Suppressor macrophage (primary cell): ENCODE measurements around the gene FBLN5.
"Not testable (repeated sequence)": the region's sequence is repeated elsewhere in the genome, so short reads cannot be mapped to it uniquely, and the experiment has no call there.

ENCODE experiments used
- DNase-seq, 4 experiments: peaks; one replicate each; pipeline ENCODE4 v3.0.0-alpha.2; 2020 to 2022

Gene FBLN5

DNA sequence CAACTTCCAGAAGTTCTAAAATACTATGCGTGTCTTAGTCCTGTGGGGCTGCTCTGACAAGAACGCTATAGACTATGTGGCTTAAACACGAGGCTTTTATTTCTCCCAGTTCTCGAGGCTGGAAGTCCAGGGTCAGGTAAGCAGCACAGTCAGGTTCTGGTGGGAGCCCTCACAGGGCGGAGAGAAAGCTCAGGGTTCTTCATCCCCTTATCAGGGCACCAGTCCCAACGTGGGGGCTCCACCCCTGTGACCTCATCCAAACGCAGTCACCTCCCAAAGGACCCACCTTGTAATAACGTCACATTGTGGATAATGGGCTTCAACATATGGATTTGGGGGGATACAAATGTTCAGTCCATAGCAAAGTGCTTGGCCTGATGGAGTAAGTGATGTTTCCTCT, 43.0 kb downstream of the FBLN5 start:
- DNase-seq, result no peak

DNA sequence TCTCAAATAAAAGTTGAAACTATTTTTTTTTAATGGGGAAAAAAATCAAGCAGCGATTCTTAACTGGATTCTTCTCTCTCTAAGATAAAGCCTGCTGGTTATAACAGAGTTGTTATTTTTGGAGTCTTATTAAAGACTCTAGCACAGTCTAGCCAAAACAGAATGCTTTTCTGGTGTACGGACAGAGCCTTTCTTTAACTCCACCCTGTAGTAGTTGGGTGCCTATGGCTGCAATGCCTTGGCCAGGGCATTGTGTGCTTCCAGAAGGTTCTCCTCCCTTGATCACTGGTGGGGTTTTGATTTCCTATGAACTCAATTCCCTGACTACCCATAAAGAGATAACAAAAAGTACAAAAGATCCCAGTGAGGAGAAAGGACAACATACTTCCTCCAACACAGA, 44.4 kb downstream of the FBLN5 start:
- no peak for DNase-seq

DNA sequence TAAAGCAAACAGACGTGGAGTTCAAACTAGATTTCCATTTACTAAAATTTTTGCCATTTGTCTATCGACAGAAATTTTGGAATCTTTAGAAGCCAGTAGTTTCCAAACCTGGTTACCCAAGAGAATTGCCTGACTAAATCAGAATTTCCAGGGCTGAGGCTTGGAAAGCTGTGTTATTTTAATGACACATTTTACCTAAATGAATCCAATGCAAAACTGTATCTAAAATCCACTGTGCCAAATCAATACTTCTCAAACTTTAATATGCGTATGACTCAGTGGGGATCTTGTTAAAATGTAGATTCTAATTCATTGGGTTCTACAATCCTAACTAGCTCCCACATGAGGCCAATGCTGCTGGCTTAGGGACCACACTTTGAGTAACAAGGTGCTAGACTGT, 45.2 kb downstream of the FBLN5 start:
- DNase-seq, result no peak

DNA sequence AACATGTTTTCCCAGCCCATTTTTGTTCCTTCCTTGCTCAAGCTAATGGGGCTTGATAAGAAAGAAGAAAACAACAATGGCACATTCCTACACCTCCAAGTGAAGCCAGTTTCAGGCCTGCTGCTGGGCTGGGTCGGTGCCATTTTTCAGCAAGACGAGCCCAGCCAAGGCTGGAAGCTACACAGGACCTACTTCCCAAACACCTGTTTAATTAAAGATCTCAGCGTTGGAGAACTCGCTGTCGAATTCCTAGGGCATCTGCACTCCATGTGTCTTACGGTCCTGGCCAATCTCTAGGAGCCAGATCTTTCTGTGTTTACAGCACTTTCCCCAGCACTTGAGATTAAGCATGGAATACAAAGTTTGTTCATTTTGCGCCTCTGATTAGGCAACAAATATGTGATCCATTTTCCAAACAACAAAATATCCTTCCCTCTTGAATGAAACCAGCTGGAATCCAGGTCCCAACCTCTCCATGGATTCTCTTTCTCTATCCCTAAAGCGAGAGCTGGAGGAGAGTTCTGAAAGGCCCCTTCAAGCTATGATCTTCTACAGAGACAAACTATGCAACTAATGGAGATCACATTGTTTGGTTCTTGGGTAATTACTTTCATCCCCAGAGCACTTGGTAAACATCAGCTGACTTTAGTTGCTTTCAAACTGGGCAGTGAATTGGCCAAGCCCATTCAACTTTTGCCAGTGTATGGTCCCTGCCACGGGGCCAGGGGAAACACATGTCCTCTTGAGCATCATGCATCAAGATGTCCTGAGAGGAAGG, 45.9 kb downstream of the FBLN5 start:
- no peak for DNase-seq

DNA sequence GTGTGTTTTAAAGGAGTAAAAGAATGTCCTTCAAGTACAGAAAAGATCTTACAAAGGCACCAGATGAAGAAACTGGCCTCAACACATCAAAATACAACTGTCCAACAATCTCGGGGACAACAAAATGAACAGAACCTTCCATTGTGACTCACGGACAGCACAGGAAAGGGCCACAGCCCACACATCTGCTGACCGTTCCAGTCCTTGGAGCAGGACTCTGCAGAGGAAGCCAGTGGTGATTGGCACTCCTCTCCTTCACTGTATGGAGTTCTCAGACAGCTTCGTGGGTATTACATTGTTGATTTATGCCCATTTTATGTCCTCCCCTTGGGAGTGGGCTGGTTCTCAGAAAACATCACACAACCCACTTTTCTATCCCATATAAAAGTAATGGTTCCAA, 47.7 kb downstream of the FBLN5 start:
- DNase-seq, result peak; percentile 48 to 69 (median 58)

DNA sequence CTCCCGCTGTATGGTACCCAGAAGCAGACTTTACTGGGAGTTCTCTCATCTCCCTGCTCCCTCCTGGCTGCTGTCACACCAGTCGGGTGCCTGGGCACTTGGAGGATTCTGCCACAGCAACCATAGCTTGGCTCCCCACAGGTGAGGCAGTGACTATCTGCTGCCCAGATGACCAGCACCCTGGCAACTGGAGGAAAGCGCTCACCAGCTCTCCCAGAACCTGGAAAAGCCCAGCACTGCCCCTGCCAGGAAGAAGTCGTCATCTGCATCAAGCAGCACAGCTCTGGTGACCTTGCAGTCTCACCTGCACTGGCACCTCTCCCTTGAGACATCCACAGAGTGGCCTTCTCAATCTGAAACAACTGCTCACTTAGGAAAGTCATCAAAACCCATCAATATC, 48.3 kb downstream of the FBLN5 start:
- DNase-seq, result no peak

DNA sequence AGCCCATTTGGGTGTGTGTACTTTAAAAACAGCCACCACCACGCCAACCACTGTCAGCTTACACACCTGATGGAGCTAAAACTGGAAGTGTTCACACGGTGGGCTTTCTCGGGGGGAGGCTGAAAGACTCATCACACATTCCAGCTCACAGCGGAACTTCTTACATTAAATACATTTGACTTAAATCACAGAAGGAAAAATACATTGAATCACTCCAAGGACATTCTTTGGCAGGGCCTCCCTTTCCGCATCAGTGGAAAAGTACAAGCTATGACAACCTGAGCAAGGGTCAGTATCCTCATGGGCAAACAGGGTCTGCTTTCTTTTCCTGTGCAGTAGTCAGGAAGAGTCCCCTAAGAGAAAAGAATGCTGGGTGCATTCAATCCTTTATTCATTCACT, 49.1 kb downstream of the FBLN5 start:
- DNase-seq, result no peak

DNA sequence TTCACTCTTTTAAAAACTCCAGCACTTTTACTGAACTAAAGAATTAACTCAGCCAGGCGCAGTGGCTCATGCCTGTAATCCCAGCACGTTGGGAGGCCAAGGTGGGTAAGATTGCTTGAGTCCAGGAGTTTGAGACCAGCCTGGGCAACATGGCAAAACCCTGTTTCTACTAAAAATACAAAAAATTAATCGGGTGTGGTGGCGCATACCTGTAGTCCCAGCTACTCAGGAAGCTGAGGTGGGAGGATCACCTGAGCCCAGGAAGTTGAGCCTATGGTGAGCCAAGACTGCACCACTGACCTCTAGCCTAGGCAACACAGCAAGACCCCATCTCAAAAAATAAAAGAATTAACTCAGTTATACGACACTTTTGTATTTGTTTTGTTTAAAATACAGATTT, 49.8 kb downstream of the FBLN5 start:
- DNase-seq, result not testable (repeated sequence)

DNA sequence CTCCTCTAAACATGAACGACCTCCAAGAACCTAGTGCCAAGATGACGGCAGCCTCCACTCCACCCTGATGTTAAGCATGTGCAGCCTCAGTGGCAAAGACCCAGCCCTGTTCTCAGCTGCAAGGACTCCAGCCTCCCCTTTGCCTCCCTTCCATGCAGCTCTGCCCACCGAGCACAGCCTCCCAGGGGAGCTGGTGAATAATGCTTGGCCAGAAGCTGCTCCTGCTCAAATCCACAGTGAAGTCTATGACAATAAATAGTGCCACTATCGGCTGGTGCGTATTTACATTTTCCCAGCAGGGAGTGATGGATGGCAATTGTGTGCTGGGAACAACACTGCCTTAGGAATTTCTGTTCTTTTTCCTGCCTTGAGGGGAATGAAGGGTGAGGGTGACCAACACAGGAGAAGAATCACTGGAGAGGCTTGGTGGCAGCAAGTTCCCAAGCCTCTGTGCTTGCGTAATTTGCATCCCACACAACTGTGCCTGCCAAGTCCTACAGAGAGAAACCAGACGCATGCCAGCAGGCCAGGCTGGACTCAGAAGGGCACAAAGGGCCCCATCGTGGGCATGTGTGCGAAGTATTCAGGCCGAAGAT, 50.3 kb downstream of the FBLN5 start:
- DNase-seq, result peak; percentile 65 to 82 (median 78)

DNA sequence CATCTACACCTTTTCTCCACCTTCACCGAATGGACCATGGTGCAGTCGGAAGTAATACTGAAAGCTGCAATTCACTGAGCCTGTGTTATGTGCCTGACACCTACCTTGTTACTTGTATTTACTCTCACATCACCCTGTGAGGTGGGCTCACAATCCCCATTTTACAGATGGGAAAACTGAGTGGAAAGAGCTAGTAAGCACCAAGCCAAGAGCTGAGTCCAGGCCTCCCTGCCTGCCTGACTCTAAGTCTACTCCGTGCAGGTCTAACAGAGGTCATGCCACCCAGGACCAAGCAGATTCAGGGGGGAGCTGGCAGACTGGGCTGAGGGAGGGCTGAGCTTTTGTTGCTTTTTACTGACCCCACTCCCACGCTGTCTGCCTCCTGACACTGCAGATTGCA, 51.1 kb downstream of the FBLN5 start:
- no peak for DNase-seq

DNA sequence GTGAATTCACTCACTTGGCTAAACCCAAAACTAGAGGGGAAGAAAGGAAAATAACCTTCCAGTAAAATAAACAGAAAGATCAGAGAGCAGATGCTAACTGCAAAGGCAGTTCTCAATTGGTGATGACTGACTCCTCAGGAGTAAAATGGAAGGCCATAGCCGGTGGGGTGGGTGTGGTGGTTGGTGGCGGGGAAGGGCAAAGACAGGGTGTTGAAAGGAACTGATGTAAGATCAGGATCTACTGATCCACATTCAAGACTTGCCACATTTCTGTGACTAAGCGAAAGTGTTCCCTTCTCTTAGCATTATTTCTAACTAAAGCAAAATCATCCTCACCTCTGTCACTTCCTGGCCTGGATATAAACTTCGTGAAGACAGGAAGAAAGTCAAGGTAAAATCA, 53.8 kb downstream of the FBLN5 start:
- DNase-seq, result peak; percentile 48 to 76 (median 68)

DNA sequence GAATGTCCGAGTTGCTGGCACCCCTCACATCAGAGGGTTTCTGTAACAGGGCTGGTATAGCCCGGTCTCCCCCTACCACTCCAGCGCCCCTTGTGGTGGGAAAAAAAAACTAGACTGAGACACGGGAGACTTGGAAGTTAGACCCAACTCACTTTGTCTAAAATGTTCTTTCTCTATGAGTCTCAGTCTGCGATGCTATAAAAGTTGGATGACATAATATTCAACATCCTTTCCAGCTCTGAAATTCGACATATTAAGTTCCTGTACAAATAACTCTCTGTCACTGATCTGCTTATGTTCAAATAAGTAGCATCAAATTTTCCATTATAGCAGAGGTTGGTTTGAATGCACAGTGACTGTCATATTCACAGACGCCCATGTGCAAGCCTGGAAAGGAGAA, 54.5 kb downstream of the FBLN5 start:
- DNase-seq, result peak in 2 of 4 experiments; percentile 14 to 18

DNA sequence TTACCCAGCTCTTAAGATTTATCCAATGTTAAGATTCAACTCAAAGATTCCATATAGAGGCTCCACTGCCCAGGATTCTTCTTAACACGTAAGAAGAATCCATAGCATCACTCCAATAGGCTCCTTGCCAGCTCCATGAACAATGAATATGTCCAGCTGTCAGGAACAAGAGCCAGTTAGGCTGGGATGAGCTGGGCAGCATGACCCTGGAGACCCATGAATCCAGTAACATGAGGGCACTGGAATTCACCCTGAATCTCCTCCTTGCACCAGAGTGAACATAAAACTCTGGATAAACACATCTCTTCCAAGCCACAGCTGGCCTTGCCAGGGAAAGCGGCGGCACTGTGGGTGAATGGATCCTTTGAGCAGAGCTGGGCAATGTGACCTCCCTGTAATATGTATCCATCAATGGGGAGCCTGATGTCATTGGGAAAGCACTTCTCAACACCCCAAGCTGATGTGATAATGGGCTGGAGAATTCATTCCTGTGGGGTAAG, 55.7 kb downstream of the FBLN5 start:
- no peak for DNase-seq

DNA sequence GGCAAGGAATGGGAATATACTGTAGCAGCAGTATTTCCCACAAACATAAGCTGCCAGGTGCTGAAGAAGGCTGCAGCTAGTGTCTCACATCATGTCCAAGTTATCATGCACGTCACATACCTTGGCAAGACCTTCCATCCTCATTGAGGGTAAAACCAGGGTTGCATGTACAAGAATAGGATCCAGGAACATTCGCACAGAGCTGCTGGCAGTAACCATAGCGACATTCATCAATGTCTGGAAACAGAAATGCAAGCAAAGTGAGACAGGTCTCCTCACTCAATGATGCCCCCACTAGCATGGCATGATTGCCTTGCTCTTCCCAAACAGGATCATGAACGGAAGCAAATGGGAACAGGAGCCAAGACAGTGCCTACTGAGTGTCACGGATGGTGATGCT, 56.4 kb downstream of the FBLN5 start:
- no peak for DNase-seq

DNA sequence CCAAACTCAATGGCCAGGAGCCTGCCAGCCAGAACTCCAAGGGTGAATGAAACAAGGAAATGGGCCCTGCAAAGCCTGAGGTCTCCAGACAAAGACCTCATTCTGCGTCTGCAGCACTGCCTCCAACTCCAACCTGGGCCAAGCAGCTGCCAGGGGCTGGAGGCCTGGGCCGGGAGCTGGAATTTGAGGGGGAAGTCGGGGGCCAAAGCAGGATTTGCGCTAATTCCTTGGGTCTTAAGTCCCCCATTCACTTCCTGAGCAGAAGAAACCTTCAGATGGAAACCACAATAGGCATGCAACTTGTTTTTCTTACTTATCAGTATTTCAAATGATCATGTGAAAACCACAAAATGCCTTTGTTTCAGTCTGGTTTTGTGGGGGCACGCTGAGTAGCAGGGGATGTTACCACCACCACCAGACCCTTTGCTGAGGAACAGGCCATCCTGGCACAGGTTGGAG, 57.2 kb downstream of the FBLN5 start:
- no peak for DNase-seq

DNA sequence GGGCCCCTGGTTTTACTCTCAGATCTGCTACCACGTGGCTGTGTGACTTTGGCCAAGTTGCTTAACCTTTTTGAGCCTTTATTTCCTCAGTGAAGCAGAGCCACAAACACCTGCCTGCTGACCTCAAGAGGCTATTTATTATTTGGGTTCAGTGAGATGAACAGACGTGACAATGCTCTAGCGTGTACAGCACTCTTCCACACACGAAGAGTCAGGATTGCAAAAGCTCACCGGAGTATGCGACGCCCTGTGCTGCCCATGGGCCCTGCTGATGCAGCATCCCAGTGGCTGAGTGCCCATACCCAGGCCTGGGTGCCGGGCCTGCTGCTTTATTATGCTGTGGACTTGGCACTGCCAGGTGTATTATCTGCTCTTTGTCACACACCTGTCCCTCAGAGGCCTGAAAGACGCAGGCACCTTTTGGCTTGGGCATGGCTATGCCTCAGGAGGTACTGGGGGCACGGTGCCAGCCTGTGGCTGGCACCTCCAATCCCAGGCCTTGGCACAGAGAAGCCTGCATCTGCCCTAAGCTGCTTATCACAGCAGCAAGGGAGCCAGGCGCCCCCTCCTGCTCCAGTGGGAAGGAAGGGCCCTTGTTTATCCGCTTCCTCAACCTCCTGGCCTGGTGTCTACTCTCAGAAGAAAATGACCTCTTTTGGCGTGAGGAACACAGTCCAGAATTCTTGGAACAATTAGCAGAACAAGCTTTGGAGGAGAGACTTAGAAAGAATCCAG, 57.9 kb downstream of the FBLN5 start:
- no peak for DNase-seq

DNA sequence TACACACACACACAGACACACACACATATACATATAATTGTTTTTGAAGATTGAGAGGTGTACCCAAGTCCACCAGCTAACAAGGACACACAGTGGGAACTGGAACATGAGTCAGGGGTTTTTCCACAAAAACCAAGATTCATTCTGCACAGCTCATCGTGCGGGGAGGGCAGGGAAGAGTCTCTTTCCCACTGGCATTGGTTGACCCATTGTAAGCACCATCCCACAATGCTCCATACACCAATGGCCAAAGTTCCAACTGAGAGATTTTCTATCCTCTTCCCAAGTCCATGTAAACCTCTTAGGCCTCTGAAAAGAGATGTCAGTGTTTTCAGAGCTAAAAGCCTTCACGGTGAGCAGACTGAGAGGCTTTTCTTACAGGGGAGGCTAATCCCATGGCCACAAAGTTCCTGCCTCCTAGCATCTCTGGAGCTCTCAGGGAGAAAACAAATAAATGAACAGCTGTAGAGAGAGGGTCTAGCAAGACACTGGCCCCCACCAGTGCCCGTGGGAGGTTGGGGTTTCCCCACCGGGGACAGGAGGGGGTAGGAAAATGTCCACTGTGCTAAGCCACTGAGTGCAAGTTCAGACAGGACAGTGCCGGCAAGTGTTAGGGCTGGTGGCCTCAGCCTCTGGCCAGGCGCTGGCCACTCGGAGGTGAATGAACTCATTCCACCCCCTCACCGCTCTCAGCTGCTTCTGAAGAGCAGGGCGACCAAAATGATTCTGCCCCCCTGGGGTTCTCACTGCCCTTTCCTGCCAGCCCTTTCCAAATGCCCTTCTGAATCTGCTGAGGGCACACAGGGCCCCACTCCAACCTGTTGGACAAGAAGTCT, 58.6 kb downstream of the FBLN5 start:
- DNase-seq, result no peak

DNA sequence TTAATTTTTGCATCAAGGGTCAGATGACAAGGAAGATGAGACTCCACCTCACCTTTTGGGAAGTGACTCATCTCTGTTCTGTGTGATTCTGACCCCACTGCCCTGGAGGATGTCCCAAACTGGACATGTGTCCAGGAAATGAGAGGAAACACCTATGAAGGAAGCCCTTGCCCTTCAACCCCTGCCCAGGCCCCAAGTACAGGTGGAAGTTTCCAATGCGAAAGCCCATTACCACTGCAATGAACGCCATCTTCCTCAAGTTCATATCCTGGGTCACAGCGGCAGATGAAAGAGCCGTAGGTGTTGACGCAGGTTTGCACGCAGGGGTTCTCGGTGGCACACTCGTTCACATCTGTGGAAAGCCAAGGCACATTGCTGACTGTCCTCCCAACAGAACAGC, 60.5 kb downstream of the FBLN5 start:
- DNase-seq, result no peak

DNA sequence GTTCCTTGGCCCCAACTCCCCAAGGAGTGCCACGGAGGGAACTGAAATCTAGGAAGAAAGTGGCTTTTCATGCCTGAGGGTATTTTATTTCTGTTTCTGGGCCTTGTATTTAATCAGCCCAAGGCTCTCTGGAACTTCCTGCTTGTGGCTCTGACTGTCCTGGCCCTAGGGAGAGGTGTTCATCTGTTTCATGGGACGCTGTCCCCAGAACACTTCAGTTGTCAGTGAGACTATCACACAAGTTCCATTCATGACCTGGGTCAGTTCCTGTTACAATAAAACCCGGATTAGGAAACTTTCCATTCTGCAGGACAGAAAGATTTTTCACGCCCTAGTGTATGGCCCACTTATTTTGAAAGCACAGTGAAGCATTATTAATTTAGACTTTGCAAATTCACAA, 61.7 kb downstream of the FBLN5 start:
- DNase-seq, result no peak

DNA sequence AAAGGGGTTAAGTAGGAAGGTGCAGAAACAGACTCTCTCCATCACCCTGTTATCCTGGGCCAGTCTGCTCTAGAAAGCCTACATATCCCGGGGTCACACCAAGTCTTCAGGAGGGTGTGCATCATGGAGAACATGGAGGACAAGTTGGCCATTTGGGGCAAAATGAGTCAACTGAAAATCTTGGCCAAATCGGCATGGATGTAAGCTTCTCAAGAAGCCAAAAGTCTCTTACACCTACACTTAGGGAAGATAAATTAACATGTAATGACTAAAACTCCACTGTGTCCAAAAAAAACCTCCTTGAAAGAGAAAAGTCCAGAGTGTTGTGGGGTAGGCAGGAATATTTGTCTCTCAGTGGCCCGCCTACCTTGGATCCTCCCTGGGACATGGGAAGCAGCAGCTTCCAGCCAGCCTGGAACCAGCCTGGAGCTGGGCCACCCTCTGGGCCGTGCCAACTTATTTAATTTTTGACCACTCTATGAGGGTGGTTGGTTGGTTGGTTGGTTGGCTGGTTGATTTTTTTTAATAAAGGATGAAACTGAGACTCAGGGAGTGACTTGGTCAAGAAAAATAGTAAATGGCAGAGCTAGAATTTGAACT, 62.3 kb downstream of the FBLN5 start:
- DNase-seq, result no peak

DNA sequence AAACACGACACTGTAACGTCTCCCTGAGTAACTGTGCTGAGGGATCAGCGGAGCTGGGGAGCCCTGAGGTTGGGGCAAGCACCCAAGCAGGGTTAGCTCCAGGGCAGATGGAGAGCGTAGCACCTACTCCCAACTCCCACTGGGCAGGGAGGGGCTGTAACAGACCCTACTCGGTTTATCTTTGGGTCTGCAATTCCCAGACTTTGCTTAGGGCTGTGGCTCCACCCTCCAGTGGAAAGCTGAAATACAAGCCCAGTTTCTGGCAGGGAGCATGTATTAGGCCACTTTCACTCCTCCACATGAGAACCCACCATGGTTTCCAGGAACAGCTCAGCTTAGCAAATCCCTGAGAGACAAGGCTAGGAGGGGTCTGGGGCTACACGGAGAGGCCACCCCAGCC, 62.8 kb downstream of the FBLN5 start:
- DNase-seq, result no peak

DNA sequence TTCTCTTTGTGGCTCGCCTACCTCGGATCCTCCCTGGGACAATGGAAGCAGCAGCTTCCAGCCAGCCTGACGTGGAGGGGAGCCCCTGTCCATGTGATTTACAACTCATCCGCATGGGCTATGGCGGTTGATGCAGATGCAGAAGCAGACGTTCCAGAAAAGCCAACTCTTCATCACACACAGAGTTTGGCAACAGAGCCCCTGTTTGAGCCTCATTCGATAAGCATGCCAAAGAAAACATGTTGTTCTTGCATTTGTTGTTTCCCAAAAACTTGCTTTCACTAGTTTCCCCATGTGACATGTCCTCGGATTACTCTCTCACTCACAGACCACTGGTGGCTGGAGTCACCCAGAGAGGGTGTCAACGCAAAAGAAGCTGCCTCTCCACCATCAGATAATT, 63.7 kb downstream of the FBLN5 start:
- DNase-seq, result no peak
